Cardiac septum (tissue), 1 donor: ENCODE data around the gene GNMT. TPM values are rescaled to one million over a fixed set of nuclear protein-coding genes. Genes with fewer than 3 reads are reported as not detected.
"Not testable (repeated sequence)": the region's sequence is repeated elsewhere in the genome, so short reads cannot be mapped to it uniquely, and the experiment has no call there.

Experiments
- DNase-seq: peaks from one replicate; pipeline ENCODE4 v3.0.0-alpha.2; 2020; ENCODE audit warnings: low spot score
- intact Hi-C: fragments of 100-400 bp; cut with DNase I; formaldehyde crosslinking; loops from one replicate; pipeline ENCODE4 v1.14.0; 2022
- total RNA-seq: library from RNA; stranded (reverse); fragmentation: NEBNext Ultra II Directional; extraction: Animal tissue kit (Norgen Biotek cat#: 25700); gene quantifications from one replicate; pipeline ENCODE4 v1.2.1, GENCODE V29; 2021
- donor health status: DM: no; HTN: no; CAD: no.

The GNMT gene
- total RNA-seq, 1 donor from 2014 or later: 0.30 TPM

- no peak for DNase-seq
- intact Hi-C loops: no loop called here
Observed at GRCh38 chr6:42970871-42971612, 10.5 kb downstream of the GNMT start.

GRCh38 chr6:42971746-42972327 is 11.3 kb downstream of the GNMT start:
- intact Hi-C loops: no loop called here
- no peak for DNase-seq

- no peak for DNase-seq
- intact Hi-C loops: no loop called here
Observed at GRCh38 chr6:42973926-42974325, 13.4 kb downstream of the GNMT start.

GRCh38 chr6:42974919-42975505 is 14.5 kb downstream of the GNMT start:
- DNase-seq: no peak

GRCh38 chr6:42978487-42978838 is 17.9 kb downstream of the GNMT start:
- no peak for DNase-seq
- intact Hi-C loops: loop anchor here (5.0 kb wide), 1 partner anchor 46 kb away; no protein-coding TSS in a partner anchor

More at GRCh38 chr6:42974919-42975505, 14.5 kb downstream of the GNMT start:
- intact Hi-C loops: loop anchor here (5.0 kb wide), 1 partner anchor 43 kb away; no protein-coding TSS in a partner anchor

- peak; percentile 93 for DNase-seq
- intact Hi-C loops: loop anchor here (5.0 kb wide), 1 partner anchor 47 kb away; no protein-coding TSS in a partner anchor
Observed at GRCh38 chr6:42978839-42979522, 18.4 kb downstream of the GNMT start, which contains the start of gene PEX6. Gene PEX6 (minus strand): TSS chr6:42979181. CDS start chr6:42979150, 31 bp downstream.

- intact Hi-C loops: loop anchor here (5.0 kb wide), 1 partner anchor 47 kb away; no protein-coding TSS in a partner anchor
- no peak for DNase-seq
Observed at GRCh38 chr6:42979523-42980177, 19.1 kb downstream of the GNMT start.

GRCh38 chr6:42981836-42982235 is 21.3 kb downstream of the GNMT start:
- no peak for DNase-seq
- intact Hi-C loops: no loop called here

- intact Hi-C loops: no loop called here
- peak; percentile 99 for DNase-seq
Observed at GRCh38 chr6:42984001-42984923, 23.7 kb downstream of the GNMT start, which contains the start of gene PPP2R5D. Gene PPP2R5D (plus strand): TSS chr6:42984570. CDS start chr6:42984678, 108 bp downstream.

- intact Hi-C loops: no loop called here
- no peak for DNase-seq
Observed at GRCh38 chr6:42984924-42985475, 24.4 kb downstream of the GNMT start.

GRCh38 chr6:42987533-42988451 is 27.2 kb downstream of the GNMT start:
- DNase-seq: no peak
- intact Hi-C loops: no loop called here

GRCh38 chr6:42988486-42989020 is 28.0 kb downstream of the GNMT start:
- intact Hi-C loops: no loop called here
- no peak for DNase-seq

- intact Hi-C loops: no loop called here
- no peak for DNase-seq
Observed at GRCh38 chr6:42989923-42990322, 29.4 kb downstream of the GNMT start.

- intact Hi-C loops: no loop called here
- DNase-seq: no peak
Observed at GRCh38 chr6:42993445-42993844, 32.9 kb downstream of the GNMT start.

- DNase-seq: no peak
- intact Hi-C loops: no loop called here
Observed at GRCh38 chr6:42996513-42996912, 36.0 kb downstream of the GNMT start.

- intact Hi-C loops, DNase-seq: not testable (repeated sequence)
Observed at GRCh38 chr6:42998205-42998604, 37.7 kb downstream of the GNMT start.

- intact Hi-C loops: no loop called here
Observed at GRCh38 chr6:43001843-43002242, 41.3 kb downstream of the GNMT start.

More at GRCh38 chr6:43001843-43002242, 41.3 kb downstream of the GNMT start:
- DNase-seq: no peak
